ENCODE data around the gene BIN2. TPM values are rescaled to one million over a fixed set of nuclear protein-coding genes. Genes with fewer than 3 reads are reported as not detected.

BIN2 gene
- total RNA-seq, 1 donor from 2014 or later, result 26.1 TPM

- no peaks in the 10 kb centered on the region for H3K27me3 ChIP-seq
- no peaks in the 10 kb centered on the region for H3K9me3 ChIP-seq
- no peak overlapping the region for H3K4me3 ChIP-seq
- H3K4me1 ChIP-seq, result peaks cover 1% of the 10 kb centered on the region
- intact Hi-C loops (cut with DNase I), result no loop called here
- peak overlapping the region; percentile 17 for H3K27ac ChIP-seq
- ATAC-seq, result peak; percentile 79
- DNase-seq, result no peak
- no peaks in the 10 kb centered on the region for H3K36me3 ChIP-seq
- TF ChIP-seq CTCF (IDR thresholded peaks at IDR 0.05), result no peak
These were observed 12.0 kb upstream of the BIN2 start for GRCh38 chr12:51335931-51336330.

GRCh38 chr12:51334764-51335163, 10.8 kb upstream of the BIN2 start:
- Histone ChIP-seq H3K27me3 (no peaks in the 10 kb centered on the region), H3K4me1 (no peaks in the 10 kb centered on the region), H3K9me3 (no peaks in the 10 kb centered on the region), H3K27ac (no peak overlapping the region), H3K4me3 (no peak overlapping the region), H3K36me3 (no peaks in the 10 kb centered on the region)
- no peak for TF ChIP-seq CTCF (IDR thresholded peaks at IDR 0.05)
- no peak for DNase-seq
- ATAC-seq, result no peak
- intact Hi-C loops (cut with DNase I), result no loop called here

- Histone ChIP-seq H3K4me1 (no peaks in the 10 kb centered on the region), H3K27me3 (no peaks in the 10 kb centered on the region), H3K36me3 (no peaks in the 10 kb centered on the region), H3K9me3 (no peaks in the 10 kb centered on the region), H3K4me3 (no peak overlapping the region), H3K27ac (no peak overlapping the region)
- intact Hi-C loops (cut with DNase I), result no loop called here
- ATAC-seq (no peak), DNase-seq (no peak)
- no peak for TF ChIP-seq CTCF (IDR thresholded peaks at IDR 0.05)
These were observed 9.6 kb upstream of the BIN2 start for GRCh38 chr12:51333536-51333935.

- H3K9me3 ChIP-seq, result no peaks in the 10 kb centered on the region
- H3K27ac ChIP-seq, result no peak overlapping the region
- no peak overlapping the region for H3K4me3 ChIP-seq
- intact Hi-C loops (cut with DNase I), result no loop called here
- no peaks in the 10 kb centered on the region for H3K36me3 ChIP-seq
- no peak for TF ChIP-seq CTCF (IDR thresholded peaks at IDR 0.05)
- DNase-seq, result no peak
- ATAC-seq, result no peak
- no peaks in the 10 kb centered on the region for H3K27me3 ChIP-seq
- H3K4me1 ChIP-seq, result peaks cover 21% of the 10 kb centered on the region
These were observed 6.2 kb upstream of the BIN2 start for GRCh38 chr12:51330186-51330585.

- Histone ChIP-seq H3K27ac (no peak overlapping the region), H3K36me3 (no peaks in the 10 kb centered on the region), H3K4me1 (peaks cover 21% of the 10 kb centered on the region), H3K9me3 (no peaks in the 10 kb centered on the region), H3K27me3 (no peaks in the 10 kb centered on the region), H3K4me3 (no peak overlapping the region)
- no peak for TF ChIP-seq CTCF (IDR thresholded peaks at IDR 0.05)
- intact Hi-C loops (cut with DNase I), result no loop called here
- ATAC-seq (no peak), DNase-seq (no peak)
These were observed 5.8 kb upstream of the BIN2 start for GRCh38 chr12:51329742-51330141.

- no peak for DNase-seq
- Histone ChIP-seq H3K27me3 (no peaks in the 10 kb centered on the region), H3K4me1 (peaks cover 26% of the 10 kb centered on the region), H3K4me3 (no peak overlapping the region), H3K27ac (no peak overlapping the region), H3K9me3 (no peaks in the 10 kb centered on the region), H3K36me3 (no peaks in the 10 kb centered on the region)
- ATAC-seq, result no peak
- TF ChIP-seq CTCF (IDR thresholded peaks at IDR 0.05), result no peak
- intact Hi-C loops (cut with DNase I), result no loop called here
These were observed 4.6 kb upstream of the BIN2 start for GRCh38 chr12:51328587-51328986.

All from upper lobe of right lung (tissue), 1 donor.